Activated T-helper 1 cell treated with anti-CD3 and anti-CD28 coated beads, Interleukin-12 subunit alpha, Interleukin-12 subunit beta, Interleukin-2, Interleukin-4 antibody, amounts not matched to agents 30 ng/mL and 10 ng/mL and 1 ng/mL, durations not matched to agents 14 hours and 24 hours and 36 hours (primary cell): ENCODE measurements around the gene CLEC20A. TPM values are rescaled to one million over a fixed set of nuclear protein-coding genes. Genes with fewer than 3 reads are reported as not detected.

Experiments used
- DNase-seq: peaks from one replicate; pipeline ENCODE4 v3.0.0; 2021; ENCODE audit warnings: low spot score
- H3K27ac Mint-ChIP-seq: one replicate; pipeline ENCODE4 v1.8.0; 2021; ENCODE audit warnings: mild to moderate bottlenecking, mixed read lengths
- H3K27me3 Mint-ChIP-seq: one replicate; pipeline ENCODE4 v1.8.0; 2022; ENCODE audit warnings: mild to moderate bottlenecking, moderate library complexity, mixed read lengths; ENCODE audit not compliant: insufficient read depth
- H3K36me3 Mint-ChIP-seq: one replicate; pipeline ENCODE4 v1.8.0; 2021; ENCODE audit warnings: low read depth, mixed read lengths
- H3K4me1 Mint-ChIP-seq: one replicate; pipeline ENCODE4 v1.8.0; 2021; ENCODE audit warnings: low read depth, mixed read lengths
- H3K4me3 Mint-ChIP-seq: one replicate; pipeline ENCODE4 v1.8.0; 2021; ENCODE audit warnings: mild to moderate bottlenecking, moderate library complexity, mixed read lengths
- H3K9me3 Mint-ChIP-seq: one replicate; pipeline ENCODE4 v1.8.0; 2021; ENCODE audit warnings: mixed read lengths
- intact Hi-C: fragments of 100-400 bp; cut with micrococcal nuclease; formaldehyde crosslinking; loops from one replicate; pipeline ENCODE4 v1.15.1; 2024
- total RNA-seq: library from RNA; stranded (reverse); gene quantifications from 2 replicates; pipeline ENCODE4 v1.2.3, GENCODE V29; 2022

Gene CLEC20A
- total RNA-seq, 1 donor from 2014 or later: not detected

DNA sequence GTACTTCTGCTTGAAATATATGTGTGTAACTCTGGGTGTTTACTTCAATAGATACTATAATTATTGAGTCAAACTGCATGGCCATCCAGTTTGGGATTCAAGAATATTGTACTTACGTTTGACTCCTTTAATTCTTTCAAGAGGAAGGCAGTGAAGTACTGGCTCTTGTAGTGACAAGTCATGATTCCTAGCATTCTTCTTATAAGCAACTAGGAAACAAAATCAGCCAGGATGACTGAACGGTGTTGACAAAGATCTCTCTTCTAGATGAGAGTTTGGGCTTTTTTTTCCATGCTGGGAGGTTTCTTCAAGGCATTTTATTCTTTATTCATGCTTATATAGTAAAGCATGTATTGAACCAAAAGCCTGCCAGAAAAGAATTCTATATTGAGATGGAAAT is 58.3 kb downstream of the CLEC20A start:
- no peak for DNase-seq
- intact Hi-C loops: no loop called here
- Mint-ChIP-seq H3K27ac (no peak overlapping the region), H3K4me3 (no peak overlapping the region), H3K27me3 (no peaks in the 10 kb centered on the region), H3K9me3 (no peaks in the 10 kb centered on the region), H3K36me3 (no peaks in the 10 kb centered on the region), H3K4me1 (no peaks in the 10 kb centered on the region)

DNA sequence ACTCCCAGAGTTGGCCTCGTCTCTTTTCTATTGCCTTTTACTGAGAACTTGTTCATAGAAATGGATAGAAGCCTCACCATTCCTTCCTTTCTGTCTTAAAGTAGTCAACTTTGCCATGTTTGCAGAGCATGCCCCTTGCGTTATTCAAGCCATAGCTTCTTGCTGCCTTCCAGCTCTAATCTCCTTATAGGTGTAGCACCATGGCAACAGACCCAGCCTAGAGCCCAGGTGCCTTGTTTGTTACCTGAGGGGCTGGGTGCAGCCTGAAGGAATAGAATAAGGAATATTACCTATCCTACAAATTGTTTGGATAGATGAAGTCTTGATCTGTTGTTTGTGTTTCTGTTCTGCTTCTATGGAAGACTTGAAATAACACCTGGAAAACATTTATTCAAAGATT is 59.9 kb downstream of the CLEC20A start:
- Mint-ChIP-seq H3K27ac (no peak overlapping the region), H3K4me3 (no peak overlapping the region), H3K36me3 (no peaks in the 10 kb centered on the region), H3K9me3 (no peaks in the 10 kb centered on the region), H3K27me3 (no peaks in the 10 kb centered on the region), H3K4me1 (no peaks in the 10 kb centered on the region)
- no peak for DNase-seq
- intact Hi-C loops: no loop called here

DNA sequence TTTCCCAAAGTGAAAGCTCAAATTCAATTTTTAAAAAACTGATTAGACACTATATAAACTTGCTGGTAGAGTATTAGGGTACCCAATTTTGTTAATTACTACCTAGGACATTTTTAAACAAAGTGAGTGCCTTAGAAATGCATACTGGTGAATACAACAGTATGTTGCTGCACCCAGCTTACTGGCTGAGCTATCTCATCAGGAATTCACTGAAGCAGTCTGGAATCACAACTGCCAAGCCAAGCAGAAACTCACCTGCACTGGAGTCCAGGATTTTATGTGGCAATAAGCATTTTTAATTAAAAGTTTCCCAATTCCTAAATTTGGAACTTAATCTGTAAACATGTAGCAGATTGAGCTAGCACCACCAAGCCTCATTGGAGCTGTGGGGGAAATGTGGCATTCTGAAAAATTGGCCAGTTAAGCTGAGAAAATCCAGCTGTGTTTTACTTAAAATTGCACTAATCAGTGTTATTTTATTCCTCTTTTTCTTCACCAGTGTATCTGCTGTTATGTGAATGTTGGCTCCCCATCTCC is 61.8 kb downstream of the CLEC20A start:
- Mint-ChIP-seq H3K36me3 (no peaks in the 10 kb centered on the region), H3K27me3 (no peaks in the 10 kb centered on the region), H3K27ac (no peak overlapping the region), H3K9me3 (no peaks in the 10 kb centered on the region), H3K4me1 (no peaks in the 10 kb centered on the region), H3K4me3 (no peak overlapping the region)
- intact Hi-C loops: no loop called here
- DNase-seq: no peak

DNA sequence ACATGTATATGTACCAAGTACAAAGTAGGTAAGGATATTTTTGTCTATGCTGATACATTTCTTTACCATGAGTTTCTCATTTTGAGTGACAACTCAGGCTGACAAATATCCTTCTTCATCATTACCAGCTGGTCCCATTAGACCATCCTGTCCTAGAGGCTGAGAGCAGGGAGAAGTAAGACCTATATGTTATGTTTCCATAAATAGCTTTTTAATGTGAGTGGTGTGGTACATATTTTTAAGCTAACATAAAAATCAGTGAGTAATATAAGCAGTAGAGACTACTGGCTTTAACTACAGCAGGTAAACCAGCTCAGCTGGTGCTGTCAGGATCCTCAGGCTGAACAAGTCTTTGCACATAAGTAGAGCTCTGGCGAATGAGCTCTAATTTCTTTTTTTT is 62.4 kb downstream of the CLEC20A start:
- no peak for DNase-seq
- no peak overlapping the region for H3K27ac Mint-ChIP-seq
- H3K36me3 Mint-ChIP-seq: no peaks in the 10 kb centered on the region
- no peaks in the 10 kb centered on the region for H3K4me1 Mint-ChIP-seq
- H3K9me3 Mint-ChIP-seq: no peaks in the 10 kb centered on the region
- intact Hi-C loops: no loop called here
- H3K4me3 Mint-ChIP-seq: no peak overlapping the region
- no peaks in the 10 kb centered on the region for H3K27me3 Mint-ChIP-seq

Other genes with a start within 250 kb of the CLEC20A start
- not detected in 2 replicates for gene TEX35, start 16.1 kb upstream of the CLEC20A start, total RNA-seq
- gene RALGPS2, start 228.3 kb upstream of the CLEC20A start, total RNA-seq: 1.6 and 2.8 TPM in 2 replicates